ENCODE measurements around the gene MYL10.

DNA sequence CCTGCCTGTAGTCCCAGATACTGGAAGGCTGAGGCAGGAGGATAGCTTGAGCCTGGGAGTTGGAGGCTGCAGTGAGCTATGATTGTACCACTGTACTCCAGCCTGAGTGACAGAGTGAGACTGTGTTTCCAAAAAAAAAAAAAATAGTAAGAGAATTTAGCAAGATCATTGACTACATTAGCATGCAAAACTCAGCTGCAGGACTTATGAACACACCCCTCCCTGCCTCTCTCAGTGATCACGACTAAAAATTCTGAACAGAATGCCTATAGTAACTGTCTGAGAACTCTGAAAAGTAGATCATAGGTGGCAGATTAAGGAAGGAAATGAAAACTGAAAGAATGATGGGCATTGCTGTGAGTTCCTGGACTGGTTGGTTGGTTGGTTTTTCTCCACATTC lies 50.5 kb downstream of the MYL10 start:
- TF ChIP-seq, protein P1, sequence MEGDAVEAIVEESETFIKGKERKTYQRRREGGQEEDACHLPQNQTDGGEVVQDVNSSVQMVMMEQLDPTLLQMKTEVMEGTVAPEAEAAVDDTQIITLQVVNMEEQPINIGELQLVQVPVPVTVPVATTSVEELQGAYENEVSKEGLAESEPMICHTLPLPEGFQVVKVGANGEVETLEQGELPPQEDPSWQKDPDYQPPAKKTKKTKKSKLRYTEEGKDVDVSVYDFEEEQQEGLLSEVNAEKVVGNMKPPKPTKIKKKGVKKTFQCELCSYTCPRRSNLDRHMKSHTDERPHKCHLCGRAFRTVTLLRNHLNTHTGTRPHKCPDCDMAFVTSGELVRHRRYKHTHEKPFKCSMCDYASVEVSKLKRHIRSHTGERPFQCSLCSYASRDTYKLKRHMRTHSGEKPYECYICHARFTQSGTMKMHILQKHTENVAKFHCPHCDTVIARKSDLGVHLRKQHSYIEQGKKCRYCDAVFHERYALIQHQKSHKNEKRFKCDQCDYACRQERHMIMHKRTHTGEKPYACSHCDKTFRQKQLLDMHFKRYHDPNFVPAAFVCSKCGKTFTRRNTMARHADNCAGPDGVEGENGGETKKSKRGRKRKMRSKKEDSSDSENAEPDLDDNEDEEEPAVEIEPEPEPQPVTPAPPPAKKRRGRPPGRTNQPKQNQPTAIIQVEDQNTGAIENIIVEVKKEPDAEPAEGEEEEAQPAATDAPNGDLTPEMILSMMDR (IDR thresholded peaks at IDR 0.05): no peak
- no peak for TF ChIP-seq EP300 (IDR thresholded peaks at IDR 0.05)
- no peak for TF ChIP-seq POLR2A (IDR thresholded peaks at IDR 0.05)
- TF ChIP-seq POLR2AphosphoS5 (IDR thresholded peaks at IDR 0.05): no peak
